Daoy (cell line): ENCODE results near the gene ELOVL3. TPM values are rescaled to one million over a fixed set of nuclear protein-coding genes. Genes with fewer than 3 reads are reported as not detected.
A peak's percentile ranks its signal among the peaks of the same experiment; 100 is the strongest.

ENCODE experiments used
- DNase-seq: peaks from one replicate; pipeline ENCODE4 v3.0.0-alpha.2; 2015; ENCODE audit warnings: low read depth
- total RNA-seq: library from RNA; depleted of rRNA; stranded (reverse); fragments of >200 nt; shearing (Covaris generic); gene quantifications from 2 replicates; pipeline ENCODE4 v1.2.3, GENCODE V29; 2014

The ELOVL3 gene
- total RNA-seq, 1 experiment from 2014 or later: 0.06 TPM

- no peak for DNase-seq
These were observed 407 bp downstream of the ELOVL3 start for GRCh38 chr10:102226542-102226870.

- DNase-seq: no peak
These were observed 951 bp downstream of the ELOVL3 start for GRCh38 chr10:102227050-102227449.

- peak; percentile 86 for DNase-seq
These were observed 3.7 kb downstream of the ELOVL3 start for GRCh38 chr10:102229810-102230263.

- DNase-seq: peak; percentile 89
These were observed 4.3 kb downstream of the ELOVL3 start for GRCh38 chr10:102230264-102230860.

- peak; percentile 71 for DNase-seq
These were observed 4.8 kb downstream of the ELOVL3 start for GRCh38 chr10:102230861-102231356.

GRCh38 chr10:102231357-102232318, 5.5 kb downstream of the ELOVL3 start:
- peak; percentile 58 for DNase-seq

- no peak for DNase-seq
These were observed 7.9 kb downstream of the ELOVL3 start for GRCh38 chr10:102233997-102234396.

- no peak for DNase-seq
These were observed 8.9 kb downstream of the ELOVL3 start for GRCh38 chr10:102234888-102235597.

GRCh38 chr10:102235598-102235920, 9.5 kb downstream of the ELOVL3 start:
- DNase-seq: peak; percentile 22

- no peak for DNase-seq
These were observed 9.9 kb downstream of the ELOVL3 start for GRCh38 chr10:102236006-102236405.

GRCh38 chr10:102237711-102238252, 11.7 kb downstream of the ELOVL3 start:
- DNase-seq: no peak

GRCh38 chr10:102240467-102241031, 14.4 kb downstream of the ELOVL3 start:
- DNase-seq: no peak

- DNase-seq: no peak
These were observed 14.9 kb downstream of the ELOVL3 start for GRCh38 chr10:102241032-102241443.

- peak; percentile 93 for DNase-seq
These were observed 15.5 kb downstream of the ELOVL3 start, which contains the start of gene PITX3 for GRCh38 chr10:102241444-102242117. TSS of gene PITX3 (minus strand) at chr10:102241512. CDS start at chr10:102232080, 9,432 bp downstream.

- no peak for DNase-seq
These were observed 16.0 kb downstream of the ELOVL3 start for GRCh38 chr10:102242118-102242485.

- DNase-seq: no peak
These were observed 17.2 kb downstream of the ELOVL3 start for GRCh38 chr10:102243309-102243708.

GRCh38 chr10:102245082-102245931, 19.2 kb downstream of the ELOVL3 start, which contains the start of gene GBF1:
TSS of gene GBF1 (plus strand) at chr10:102245532. CDS start at chr10:102258939, 13,407 bp downstream.
- DNase-seq: peak; percentile 96

- DNase-seq: no peak
These were observed 19.8 kb downstream of the ELOVL3 start for GRCh38 chr10:102245932-102246251.

GRCh38 chr10:102246261-102246660, 20.2 kb downstream of the ELOVL3 start:
- no peak for DNase-seq

GRCh38 chr10:102247734-102248133, 21.6 kb downstream of the ELOVL3 start:
- DNase-seq: no peak
